K562 (cell line): ENCODE measurements around the gene SLC24A3. TPM values are rescaled to one million over a fixed set of nuclear protein-coding genes. Genes with fewer than 3 reads are reported as not detected.

Experiments
- ATAC-seq: fragments of 200-7000 bp; cut with Tn5 transposase; 3 replicates; pipeline ENCODE4 v1.9.1; 2020; ENCODE audit warnings: moderate library complexity
- BruUV-seq: library from RNA; stranded (reverse); fragments of 400-500 nt; replicated peaks from 2 replicates; lab custom pipeline; 2021; lab: Mats Ljungman, UMichigan
- CTCF ChIA-PET: fragments of 300-600 bp; formaldehyde crosslinking; extraction: SDS; loops from one replicate; lab custom pipeline; 2021; ENCODE audit warnings: low intra/inter-chr PET ratio; lab: Yijun Ruan, JAX
- POLR2A ChIA-PET: fragments of 300-600, 350-650 bp; sonication (Branson Sonifier 250); formaldehyde crosslinking; extraction: SDS; loops from one replicate; lab custom pipeline; 2021; ENCODE audit warnings: antibody characterized with exemption, inconsistent platforms; lab: Yijun Ruan, JAX
- DNase-seq, 4 experiments: peaks; one replicate each; pipeline versions ENCODE4 v3.0.0 to v3.0.0-alpha.2; 2011 to 2018; ENCODE audit warnings: low spot score in 3 of 4, mixed read lengths in 3 of 4; ENCODE audit errors: extremely low read depth in 1 of 4
- FAIRE-seq: peaks from 2 replicates; lab custom pipeline; 2011; peaks lifted over from hg19 to GRCh38; lab: Jason Lieb, UNC
- H2AFZ ChIP-seq: 2 replicates; pipeline ENCODE4 v1.6.0; 2011; ENCODE audit warnings: low read depth, low read length, control low read depth, inconsistent platforms
- H3K27ac ChIP-seq: fragments of 200-600 bp; 3 replicates; pipeline ENCODE4 v1.8.0; 2011; ENCODE audit warnings: low read depth, mild to moderate bottlenecking, control low read depth, inconsistent platforms, low read length, moderate library complexity, mixed read lengths; ENCODE audit errors: extremely low read depth
- H3K27me3 ChIP-seq, 2 experiments: fragments of 300-600 bp in 1 of 2; 2 replicates in 1 of 2; 3 replicates in 1 of 2; pipeline versions ENCODE4 v1.6.0 to v1.8.0; 2011; ENCODE audit warnings: inconsistent platforms in 2 of 2, low read length in 2 of 2, mild to moderate bottlenecking in 1 of 2, mixed read lengths in 1 of 2, moderate library complexity in 1 of 2; ENCODE audit not compliant: control insufficient read depth in 2 of 2, insufficient read depth in 2 of 2
- H3K36me3 ChIP-seq: fragments of 300-600 bp; 3 replicates; pipeline ENCODE4 v1.8.0; 2011; ENCODE audit warnings: mild to moderate bottlenecking, low read length, inconsistent platforms; ENCODE audit not compliant: control insufficient read depth, insufficient read depth
- H3K4me1 ChIP-seq, 2 experiments: fragments of 200-600 bp in 1 of 2; replicated peaks in 1 of 2; 2 replicates in 1 of 2; 3 replicates in 1 of 2; pipeline versions ENCODE4 v1.5.1 to v1.8.0; 2011; ENCODE audit warnings: inconsistent platforms in 2 of 2, low read length in 2 of 2, mild to moderate bottlenecking in 1 of 2, mixed read lengths in 1 of 2, moderate library complexity in 1 of 2; ENCODE audit not compliant: control insufficient read depth in 2 of 2, insufficient read depth in 2 of 2
- H3K4me2 ChIP-seq: 2 replicates; pipeline ENCODE4 v1.6.1; 2011; ENCODE audit warnings: low read length, control low read depth, inconsistent platforms, mixed read lengths; ENCODE audit not compliant: insufficient read depth
- H3K4me3 ChIP-seq: fragments of 200-600 bp; sonication (generic), shearing (Covaris generic); 2 replicates; pipeline ENCODE4 v1.5.1; 2016; ENCODE audit warnings: control low read depth, inconsistent platforms
- H3K79me2 ChIP-seq: fragments of 200-600 bp; 3 replicates; pipeline ENCODE4 v1.8.0; 2011; ENCODE audit warnings: low read length, inconsistent platforms; ENCODE audit not compliant: control insufficient read depth, insufficient read depth
- H3K9ac ChIP-seq, 2 experiments: 2 replicates each; pipeline versions ENCODE4 v1.6.0 to v1.6.1; 2011; ENCODE audit warnings: low read depth in 2 of 2, low read length in 2 of 2, control low read depth in 1 of 2, inconsistent platforms in 1 of 2, mild to moderate bottlenecking in 1 of 2, mixed read lengths in 1 of 2; ENCODE audit not compliant: insufficient read depth in 1 of 2
- H3K9me1 ChIP-seq: one replicate; pipeline ENCODE4 v1.6.0; 2011; ENCODE audit warnings: inconsistent platforms, mild to moderate bottlenecking, low read length, moderate library complexity; ENCODE audit not compliant: control insufficient read depth, insufficient read depth
- H3K9me3 ChIP-seq: replicated peaks from 2 replicates; pipeline ENCODE4 v1.5.1; 2011; ENCODE audit warnings: low read depth, low read length, inconsistent platforms; ENCODE audit not compliant: control insufficient read depth, insufficient read depth
- H4K20me1 ChIP-seq: replicated peaks from 2 replicates; pipeline ENCODE4 v1.6.1; 2011; ENCODE audit warnings: low read length, inconsistent platforms, mixed read lengths; ENCODE audit not compliant: control insufficient read depth, insufficient read depth
- CC2D1A ChIP-seq: fragments of 450-650 bp; IDR thresholded peaks from 2 replicates; pipeline ENCODE4 v1.6.1; 2017; ENCODE audit warnings: mild to moderate bottlenecking
- ELF1 ChIP-seq: fragments of 200-800 bp; sonication (Bioruptor generic); IDR thresholded peaks from 2 replicates; pipeline ENCODE4 v1.6.1; 2016; ENCODE audit warnings: missing genetic modification characterization, missing compliant biosample characterization
- KDM1A ChIP-seq, 2 experiments: fragments of 450-650 bp; IDR thresholded peaks; 2 replicates each; pipeline ENCODE4 v1.6.1; 2016; ENCODE audit warnings: mild to moderate bottlenecking in 2 of 2
- MED1 ChIP-seq: sonication (generic); formaldehyde crosslinking; IDR thresholded peaks from 2 replicates; pipeline ENCODE4 v1.8.1; 2023; ENCODE audit warnings: missing genetic modification reagents, borderline replicate concordance
- POLR3A ChIP-seq: IDR thresholded peaks from 2 replicates; pipeline ENCODE4 v1.6.1; 2011; ENCODE audit warnings: borderline replicate concordance, mild to moderate bottlenecking, moderate library complexity; ENCODE audit not compliant: insufficient read length, insufficient read depth; ENCODE audit errors: extremely low read depth
- TRIM24 ChIP-seq, 2 experiments: fragments of 450-650 bp; IDR thresholded peaks; 2 replicates each; pipeline ENCODE4 v1.6.1; 2016
- ZBTB33 ChIP-seq: sonication (generic); formaldehyde crosslinking; IDR thresholded peaks from 2 replicates; pipeline ENCODE4 v1.8.1; 2023; ENCODE audit warnings: mild to moderate bottlenecking, missing genetic modification reagents
- ZFX ChIP-seq: sonication (generic); formaldehyde crosslinking; IDR thresholded peaks from 2 replicates; pipeline ENCODE4 v1.8.0; 2022; ENCODE audit warnings: mild to moderate bottlenecking, missing genetic modification reagents, moderate library complexity
- ZNF217 ChIP-seq: sonication (generic); formaldehyde crosslinking; IDR thresholded peaks from 2 replicates; pipeline ENCODE4 v1.8.0; 2022; ENCODE audit warnings: mild to moderate bottlenecking, missing genetic modification reagents
- ZNF280B ChIP-seq: fragments of 250-450 bp; sonication (Bioruptor Pico); IDR thresholded peaks from 2 replicates; pipeline ENCODE4 v1.5.1; 2021; ENCODE audit warnings: mild to moderate bottlenecking
- ZNF609 ChIP-seq: sonication (generic); formaldehyde crosslinking; IDR thresholded peaks from 2 replicates; pipeline ENCODE4 v1.8.1; 2023; ENCODE audit warnings: missing genetic modification reagents, mild to moderate bottlenecking, borderline replicate concordance
- WGBS: fragments of 100-300 bp; shearing (Covaris generic); methylation state at CpG from one replicate; pipeline ENCODE4 v1.1.6; 2016; ENCODE audit warnings: low coverage, mixed read lengths; ENCODE audit not compliant: insufficient coverage; ENCODE audit errors: missing lambda C conversion rate; 5-methylcytosine and 5-hydroxymethylcytosine counted together
- in situ Hi-C: fragments of 300-500 bp; cut with MboI; formaldehyde crosslinking; loops from 4 replicates; pipeline ENCODE4 v1.15.0; 2018; ENCODE audit warnings: inconsistent platforms, mixed read lengths
- intact Hi-C: fragments of 100-400 bp; cut with micrococcal nuclease; formaldehyde crosslinking; loops from 2 replicates; pipeline ENCODE4 v1.14.2; 2022
- polyA plus RNA-seq, 8 experiments: library from polyadenylated mRNA; depleted of rRNA in 4 of 8; stranded (reverse) in 5 of 8; unstranded in 3 of 8; fragments of >200 nt; fragmentation: Nextera tagmentation in 2 of 8; fragmentation: Illumina TruSeq in 1 of 8; extraction: Ambion mirVana in 2 of 8; extraction: Trizol in 1 of 8; gene quantifications; 2 replicates each; pipeline versions ENCODE4 v1.2.1 to v1.2.3, GENCODE V29; 2011 to 2014; ENCODE audit warnings: inconsistent platforms in 1 of 8, missing spikeins in 1 of 8
- total RNA-seq, 7 experiments: library from RNA; depleted of rRNA in 6 of 7; stranded (reverse); fragments of >200 nt in 6 of 7; fragmentation: Illumina TruSeq in 2 of 7; extraction: Trizol in 2 of 7; gene quantifications; 2 replicates each; pipeline versions ENCODE4 v1.2.1 to v1.2.3, GENCODE V29; 2011 to 2021; ENCODE audit warnings: low replicate concordance in 1 of 7

SLC24A3 gene
- total and polyA plus RNA-seq, 9 of the 15 experiments (the other 6 are each of a cell fraction or from before 2014, with no cell fraction given) = not detected

- no peak overlapping the region for H2AFZ ChIP-seq
- intact Hi-C loops = no loop called here
- no peaks in the 10 kb centered on the region for H4K20me1 ChIP-seq
- no peaks in the 10 kb centered on the region for H3K27me3 ChIP-seq
- H3K36me3 ChIP-seq = no peaks in the 10 kb centered on the region
- no peak for ATAC-seq
- in situ Hi-C loops = no loop called here
- ChIA-PET POLR2A (no interaction called here), CTCF (no interaction called here)
- DNase-seq = no peak
- FAIRE-seq = no peak
- 0% methylated on average over 1 of the region's 1 CpG for WGBS
- no TSS peak for BruUV-seq
- H3K4me1 ChIP-seq = no peaks in the 10 kb centered on the region
- H3K4me3 ChIP-seq = no peak overlapping the region
- H3K9me1 ChIP-seq = no peaks in the 10 kb centered on the region
- H3K9me3 ChIP-seq = no peaks in the 10 kb centered on the region
- H3K27ac ChIP-seq = no peak overlapping the region
- H3K79me2 ChIP-seq = no peaks in the 10 kb centered on the region
- H3K4me2 ChIP-seq = no peak overlapping the region
- no peak overlapping the region for H3K9ac ChIP-seq
- no peak for TF ChIP-seq TRIM24 (IDR thresholded peaks at IDR 0.05)
- no peak for TF ChIP-seq KDM1A (IDR thresholded peaks at IDR 0.05)
- no peak for TF ChIP-seq ZNF217 (CRISPR knock-in tag)
- no peak for TF ChIP-seq ELF1 (tag)
- TF ChIP-seq ZNF609 (CRISPR knock-in tag) = no peak
- no peak for TF ChIP-seq ZBTB33
- no peak for TF ChIP-seq ZFX (CRISPR knock-in tag)
- no peak for TF ChIP-seq POLR3A
- no peak for TF ChIP-seq MED1 (CRISPR knock-in tag)
- no peak for TF ChIP-seq CC2D1A
- TF ChIP-seq ZNF280B (CRISPR knock-in tag) = no peak
These were observed 533.1 kb downstream of the SLC24A3 start for GRCh38 chr20:19745584-19745983.
